A549 (cell line): Measurements from ENCODE around the gene UNC79. TPM values are rescaled to one million over a fixed set of nuclear protein-coding genes. Genes with fewer than 3 reads are reported as not detected.

Experiments used
- ATAC-seq, 2 experiments: fragments of 200-7000 bp in 1 of 2; fragments of >200 bp in 1 of 2; cut with Nextera tagmentation in 1 of 2; cut with Tn5 transposase in 1 of 2; 3 replicates each; pipeline versions ENCODE4 v1.8.0 to v1.9.1; 2018 to 2020; ENCODE audit warnings: mild to moderate bottlenecking in 1 of 2, moderate library complexity in 1 of 2
- CTCF ChIA-PET: fragments of 300-600 bp; sonication (Branson Sonifier 250); formaldehyde crosslinking; extraction: SDS; loops from one replicate; lab custom pipeline; 2021; ENCODE audit warnings: antibody characterized with exemption, inconsistent platforms; lab: Yijun Ruan, JAX
- POLR2A ChIA-PET: fragments of 350-600 bp; formaldehyde crosslinking; extraction: SDS; loops from one replicate; lab custom pipeline; 2021; ENCODE audit warnings: antibody characterized with exemption, inconsistent platforms; lab: Yijun Ruan, JAX
- DNase-seq, 2 experiments: peaks; one replicate each; pipeline versions ENCODE4 v3.0.0 to v3.0.0-alpha.2; 2011 to 2016; ENCODE audit warnings: low read depth in 1 of 2, low spot score in 1 of 2
- FAIRE-seq: peaks from 2 replicates; lab custom pipeline; 2011; peaks lifted over from hg19 to GRCh38; lab: Jason Lieb, UNC
- H3K27ac ChIP-seq, 2 experiments: fragments of >200 bp; sonication (Bioruptor Twin); formaldehyde crosslinking; 3 replicates each; pipeline ENCODE4 v1.5.1; 2016 to 2017
- H3K4me1 ChIP-seq: fragments of >200 bp; sonication (Bioruptor Twin); formaldehyde crosslinking; 3 replicates; pipeline ENCODE4 v1.6.1; 2016
- H3K4me2 ChIP-seq: fragments of >200 bp; sonication (Bioruptor Twin); formaldehyde crosslinking; 3 replicates; pipeline ENCODE4 v1.6.1; 2016
- H3K4me3 ChIP-seq: fragments of >200 bp; sonication (Bioruptor Twin); formaldehyde crosslinking; 3 replicates; pipeline ENCODE4 v1.5.1; 2016
- H3K9me3 ChIP-seq: fragments of >200 bp; sonication (Bioruptor Twin); formaldehyde crosslinking; 3 replicates; pipeline ENCODE4 v1.6.1; 2016
- ATOH8 ChIP-seq: fragments of 250-450 bp; sonication (Bioruptor Pico); IDR thresholded peaks from 2 replicates; pipeline ENCODE4 v1.5.0; 2020; ENCODE audit warnings: low read depth, mild to moderate bottlenecking, moderate library complexity
- CBX8 ChIP-seq: fragments of 200-600 bp; sonication (generic); IDR thresholded peaks from 2 replicates; pipeline ENCODE4 v1.6.1; 2016
- CEBPB ChIP-seq, 2 experiments: fragments of >200 bp in 1 of 2; sonication (Bioruptor Twin) in 1 of 2; formaldehyde crosslinking in 1 of 2; IDR thresholded peaks; 2 replicates each; pipeline ENCODE4 v1.6.1; 2012 to 2016
- CHD2 ChIP-seq: fragments of 150-350 bp; IDR thresholded peaks from 2 replicates; pipeline ENCODE4 v1.6.1; 2014; ENCODE audit warnings: low read length; ENCODE audit not compliant: partially characterized antibody
- CHD4 ChIP-seq: fragments of 200-600 bp; sonication (generic); IDR thresholded peaks from 2 replicates; pipeline ENCODE4 v1.6.1; 2016; ENCODE audit warnings: antibody characterized with exemption, mild to moderate bottlenecking, borderline replicate concordance
- EHF ChIP-seq: fragments of 250-450 bp; sonication (Bioruptor Pico); IDR thresholded peaks from 2 replicates; pipeline ENCODE4 v1.5.0; 2020; ENCODE audit warnings: mild to moderate bottlenecking
- ESRRA ChIP-seq: fragments of 150-350 bp; IDR thresholded peaks from 2 replicates; pipeline ENCODE4 v1.6.1; 2014; ENCODE audit warnings: mild to moderate bottlenecking, low read length, borderline replicate concordance
- FOSL2 ChIP-seq, 2 experiments: fragments of 450-650 bp in 1 of 2; fragments of >200 bp in 1 of 2; sonication (Bioruptor Twin) in 1 of 2; formaldehyde crosslinking; IDR thresholded peaks; 2 replicates each; pipeline versions ENCODE4 v1.5.0 to v1.6.1; 2016 to 2020; ENCODE audit warnings: mild to moderate bottlenecking in 1 of 2, moderate library complexity in 1 of 2
- GATA3 ChIP-seq: IDR thresholded peaks from 2 replicates; pipeline ENCODE4 v1.6.1; 2012; ENCODE audit warnings: borderline replicate concordance
- HES2 ChIP-seq: fragments of >200 bp; sonication (Bioruptor Twin); formaldehyde crosslinking; IDR thresholded peaks from 2 replicates; pipeline ENCODE4 v1.6.1; 2016
- HMGXB4 ChIP-seq: fragments of 250-450 bp; sonication (Bioruptor Pico); IDR thresholded peaks from 2 replicates; pipeline ENCODE4 v1.5.0; 2021; ENCODE audit warnings: mild to moderate bottlenecking, moderate library complexity, borderline replicate concordance
- HOXA7 ChIP-seq: fragments of 250-450 bp; sonication (Bioruptor Pico); IDR thresholded peaks from 2 replicates; pipeline ENCODE4 v1.5.0; 2020; ENCODE audit warnings: mild to moderate bottlenecking, moderate library complexity
- KDM5A ChIP-seq: fragments of 200-600 bp; sonication (generic); IDR thresholded peaks from 2 replicates; pipeline ENCODE4 v1.6.1; 2016; ENCODE audit warnings: antibody characterized with exemption, mild to moderate bottlenecking
- MAFK ChIP-seq: fragments of 450-650 bp; IDR thresholded peaks from 2 replicates; pipeline ENCODE4 v1.6.1; 2014; ENCODE audit not compliant: partially characterized antibody
- NFE2L2 ChIP-seq: fragments of 150-350 bp; conservative IDR thresholded peaks from 2 replicates; pipeline ENCODE4 v1.6.1; 2014; ENCODE audit warnings: low read length
- NPAS2 ChIP-seq: fragments of 250-450 bp; sonication (Bioruptor Pico); IDR thresholded peaks from 2 replicates; pipeline ENCODE4 v1.8.0; 2022; ENCODE audit warnings: mild to moderate bottlenecking, moderate library complexity, borderline replicate concordance
- PBX3 ChIP-seq: IDR thresholded peaks from 2 replicates; pipeline ENCODE4 v1.6.1; 2012
- POLR2A ChIP-seq: IDR thresholded peaks from 2 replicates; pipeline ENCODE4 v1.6.1; 2012; ENCODE audit warnings: mild to moderate bottlenecking, low read length
- RAD21 ChIP-seq, 2 experiments: fragments of >200 bp in 1 of 2; sonication (Bioruptor Twin) in 1 of 2; formaldehyde crosslinking in 1 of 2; IDR thresholded peaks in 1 of 2; conservative IDR thresholded peaks in 1 of 2; 2 replicates in 1 of 2; 3 replicates in 1 of 2; pipeline ENCODE4 v1.6.1; 2012 to 2018; ENCODE audit warnings: inconsistent platforms in 1 of 2
- RCOR1 ChIP-seq: fragments of 150-350 bp; IDR thresholded peaks from 2 replicates; pipeline ENCODE4 v1.6.1; 2014; ENCODE audit warnings: antibody characterized with exemption, low read length, low read depth
- RFX5 ChIP-seq: fragments of 450-650 bp; IDR thresholded peaks from 2 replicates; pipeline ENCODE4 v1.7.1; 2014; ENCODE audit warnings: antibody characterized with exemption, mild to moderate bottlenecking, moderate library complexity
- RNF2 ChIP-seq: fragments of 200-600 bp; sonication (generic); IDR thresholded peaks from 2 replicates; pipeline ENCODE4 v1.6.1; 2016; ENCODE audit warnings: low read depth, mild to moderate bottlenecking, antibody characterized with exemption, moderate library complexity, borderline replicate concordance
- SMC3 ChIP-seq: fragments of >200 bp; sonication (Bioruptor Twin); formaldehyde crosslinking; IDR thresholded peaks from 3 replicates; pipeline ENCODE4 v1.6.1; 2018; ENCODE audit warnings: inconsistent platforms
- ZNF302 ChIP-seq: fragments of 250-450 bp; sonication (Bioruptor Pico); IDR thresholded peaks from 2 replicates; pipeline ENCODE4 v1.9.0; 2021; ENCODE audit warnings: inconsistent platforms, mild to moderate bottlenecking, moderate library complexity
- WGBS: methylation state at CpG from one replicate; pipeline ENCODE4 v1.1.6; 2017; ENCODE audit errors: missing lambda C conversion rate; 5-methylcytosine and 5-hydroxymethylcytosine counted together
- polyA plus RNA-seq, 4 experiments: library from polyadenylated mRNA; depleted of rRNA in 3 of 4; stranded (reverse); fragments of >200 nt; fragmentation: RNase III in 1 of 4; extraction: RNeasy Plus Mini Kit Qiagen cat#74134 plus additional on column Dnase treatment in 1 of 4; gene quantifications; 2 replicates in 3 of 4; 3 replicates in 1 of 4; pipeline ENCODE4 v1.2.3, GENCODE V29; 2011 to 2017

Gene UNC79
- polyA plus RNA-seq, 2 of the 4 experiments (the other 2 are of a cell fraction): 0.01 TPM

- FAIRE-seq (no peak), ATAC-seq (no peak), DNase-seq (no peak)
- Histone ChIP-seq H3K4me2 (no peak overlapping the region), H3K9me3 (no peaks in the 10 kb centered on the region), H3K4me1 (no peaks in the 10 kb centered on the region), H3K27ac (no peak overlapping the region), H3K4me3 (no peak overlapping the region)
- ChIA-PET CTCF (no interaction called here), POLR2A (no interaction called here)
- WGBS: 10% methylated on average over 12 of the region's 13 CpGs
- no peak for TF ChIP-seq KDM5A
- no peak for TF ChIP-seq CHD4
- TF ChIP-seq GATA3: no peak
These were observed 283.1 kb downstream of the UNC79 start for GRCh38 chr14:93713726-93714405.

GRCh38 chr14:93714605-93715004 lies 283.9 kb downstream of the UNC79 start:
- no peak for DNase-seq
- Histone ChIP-seq H3K4me1 (no peaks in the 10 kb centered on the region), H3K27ac (no peak overlapping the region), H3K9me3 (no peaks in the 10 kb centered on the region), H3K4me2 (no peak overlapping the region), H3K4me3 (no peak overlapping the region)
- no peak for TF ChIP-seq RCOR1
- no peak for ATAC-seq
- CTCF ChIA-PET: interaction anchor here (1.7 kb wide), 1 partner anchor 466 kb away, joined by 4 read pairs; no protein-coding TSS in a partner anchor
- no peak for FAIRE-seq
- WGBS: 35% methylated on average over 7 of the region's 7 CpGs
- POLR2A ChIA-PET: no interaction called here

GRCh38 chr14:93715279-93715927 lies 284.7 kb downstream of the UNC79 start:
- ChIA-PET CTCF (interaction anchor here (1.7 kb wide), 1 partner anchor 465 kb away, joined by 4 read pairs; no protein-coding TSS in a partner anchor), POLR2A (no interaction called here)
- DNase-seq: no peak
- no peak for FAIRE-seq
- H3K9me3 ChIP-seq: no peaks in the 10 kb centered on the region
- ATAC-seq: no peak; a peak in 1 of 6 replicates
- H3K4me1 ChIP-seq: no peaks in the 10 kb centered on the region
- TF ChIP-seq SMC3: no peak
- no peak for TF ChIP-seq ZNF302 (CRISPR knock-in tag)
- TF ChIP-seq RCOR1: no peak
- TF ChIP-seq HES2: no peak
- no peak for TF ChIP-seq MAFK
- TF ChIP-seq PBX3: no peak
- TF ChIP-seq NPAS2 (CRISPR knock-in tag): no peak
- no peak for TF ChIP-seq RNF2
- no peak for TF ChIP-seq ESRRA
- no peak for TF ChIP-seq NFE2L2
- no peak for TF ChIP-seq CHD2
- H3K27ac ChIP-seq: no peak overlapping the region
- H3K4me3 ChIP-seq: no peak overlapping the region
- no peak overlapping the region for H3K4me2 ChIP-seq
- WGBS: 14% methylated on average over 10 of the region's 13 CpGs

GRCh38 chr14:93716002-93716745 lies 285.4 kb downstream of the UNC79 start:
- no peak overlapping the region for H3K4me2 ChIP-seq
- FAIRE-seq: no peak
- no peaks in the 10 kb centered on the region for H3K9me3 ChIP-seq
- no peak overlapping the region for H3K4me3 ChIP-seq
- no peak overlapping the region for H3K27ac ChIP-seq
- WGBS: 30% methylated on average over 7 of the region's 8 CpGs
- no peak for DNase-seq
- ChIA-PET CTCF (interaction anchor here (0.9 to 1.7 kb wide), 2 partner anchors 16 to 465 kb away, joined by 3 to 4 read pairs; no protein-coding TSS in a partner anchor), POLR2A (no interaction called here)
- ATAC-seq: no peak
- H3K4me1 ChIP-seq: no peaks in the 10 kb centered on the region
- TF ChIP-seq HOXA7 (CRISPR knock-in tag) (no peak), CBX8 (no peak), POLR2A (no peak), RCOR1 (no peak), ATOH8 (CRISPR knock-in tag) (no peak), HMGXB4 (no peak), RAD21 (conservative IDR thresholded peaks at IDR 0.05 in 1 of 2, IDR thresholded peaks at IDR 0.05 in 1 of 2) (no peak), CEBPB (IDR thresholded peaks at IDR 0.05) (no peak), RFX5 (no peak), FOSL2 (IDR thresholded peaks at IDR 0.05) (no peak), FOSL2 (CRISPR knock-in tag; IDR thresholded peaks at IDR 0.05) (no peak), EHF (CRISPR knock-in tag) (no peak), HES2 (no peak)
